ENCODE results near the gene WDR82.

- TF ChIP-seq CTCF (conservative IDR thresholded peaks at IDR 0.05 in 1 of 2, IDR thresholded peaks at IDR 0.05 in 1 of 2; ENCODE audit: extremely low read depth in 1 of 2, insufficient read depth in 1 of 2, low read depth in 1 of 2, low read length in 2 of 2) (peak; percentile 18 to 56), EZH2 (IDR thresholded peaks at IDR 0.05; ENCODE audit: borderline replicate concordance, low read length) (no peak)
Measured at GRCh38 chr3:52277972-52278509, 408 bp downstream of the WDR82 start.

Data from mammary epithelial cell (primary cell).